GM21619 (cell line): ENCODE results near the gene OAS1.
A peak's percentile ranks its signal among the peaks of the same experiment; 100 is the strongest.
"Not testable (repeated sequence)": the region's sequence is repeated elsewhere in the genome, so short reads cannot be mapped to it uniquely, and the experiment has no call there.

Experiments used
- ATAC-seq: cut with Tn5 transposase; IDR thresholded peaks from one replicate; pipeline ENCODE4 v1.9.1; 2021; ENCODE audit not compliant: unreplicated experiment

OAS1 gene

GRCh38 chr12:112933129-112933505 is 26.4 kb downstream of the OAS1 start:
- ATAC-seq: no peak

GRCh38 chr12:112936264-112936663 is 29.5 kb downstream of the OAS1 start:
- no peak for ATAC-seq

GRCh38 chr12:112936927-112937326 is 30.2 kb downstream of the OAS1 start:
- no peak for ATAC-seq

GRCh38 chr12:112937741-112938719 is 31.3 kb downstream of the OAS1 start, which contains the start of gene OAS3:
Gene OAS3 (plus strand): TSS chr12:112938474. CDS start chr12:112938531, 57 bp downstream.
- ATAC-seq: no peak

- ATAC-seq: no peak
Measured at GRCh38 chr12:112938751-112939150, 32.0 kb downstream of the OAS1 start.

GRCh38 chr12:112939761-112940381 is 33.1 kb downstream of the OAS1 start:
- peak; percentile 58 for ATAC-seq

GRCh38 chr12:112941528-112942335 is 35.0 kb downstream of the OAS1 start:
- ATAC-seq: no peak

GRCh38 chr12:112942572-112942971 is 35.8 kb downstream of the OAS1 start:
- ATAC-seq: no peak

GRCh38 chr12:112944024-112944690 is 37.4 kb downstream of the OAS1 start:
- no peak for ATAC-seq

GRCh38 chr12:112945515-112945914 is 38.8 kb downstream of the OAS1 start:
- ATAC-seq: no peak

- no peak for ATAC-seq
Measured at GRCh38 chr12:112946236-112947000, 39.7 kb downstream of the OAS1 start.

GRCh38 chr12:112947314-112947713 is 40.6 kb downstream of the OAS1 start:
- ATAC-seq: no peak

- ATAC-seq: no peak
Measured at GRCh38 chr12:112947761-112948160, 41.0 kb downstream of the OAS1 start.

GRCh38 chr12:112948806-112949205 is 42.0 kb downstream of the OAS1 start:
- ATAC-seq: no peak

- no peak for ATAC-seq
Measured at GRCh38 chr12:112950701-112951100, 43.9 kb downstream of the OAS1 start.

GRCh38 chr12:112957125-112957524 is 50.4 kb downstream of the OAS1 start:
- ATAC-seq: not testable (repeated sequence)

GRCh38 chr12:112961074-112961473 is 54.3 kb downstream of the OAS1 start:
- no peak for ATAC-seq

- no peak for ATAC-seq
Measured at GRCh38 chr12:112961536-112961935, 54.8 kb downstream of the OAS1 start.

- ATAC-seq: no peak
Measured at GRCh38 chr12:112962561-112962960, 55.8 kb downstream of the OAS1 start.
